ENCODE data around the gene PMEL.

Gene PMEL

GRCh38 chr12:55966408-55967281 lies 803 bp upstream of the PMEL start, which contains the start of gene CDK2:
Gene CDK2 (plus strand): TSS chr12:55966830. CDS start chr12:55967009, 179 bp downstream.
- no peak for TF ChIP-seq GATA2 (IDR thresholded peaks at IDR 0.05; ENCODE audit: low read depth, low read length)
- TF ChIP-seq GATA3 (IDR thresholded peaks at IDR 0.05; ENCODE audit: low read depth, low read length): no peak

DNA sequence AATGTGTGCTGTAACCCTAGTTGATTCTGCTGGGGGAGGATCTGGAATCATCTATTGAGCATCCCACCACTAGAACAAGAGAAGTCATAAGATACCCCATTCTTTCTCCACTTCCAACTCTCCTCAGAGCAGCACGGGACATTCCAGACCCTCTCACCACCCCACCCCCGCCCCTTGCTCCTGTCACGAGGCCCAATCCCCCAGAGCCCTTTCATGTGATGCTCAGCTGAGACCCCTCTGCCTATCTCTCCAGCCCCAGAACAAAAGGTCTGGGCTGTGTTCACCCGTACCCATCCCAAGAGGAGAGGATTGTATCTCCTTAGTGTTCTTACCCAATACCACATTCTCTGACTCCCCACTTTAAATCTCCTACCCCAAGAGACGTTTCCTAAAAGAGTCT lies 602 bp downstream of the PMEL start:
- TF ChIP-seq GATA2 (IDR thresholded peaks at IDR 0.05; ENCODE audit: low read depth, low read length): no peak
- TF ChIP-seq GATA3 (IDR thresholded peaks at IDR 0.05; ENCODE audit: low read depth, low read length): no peak

DNA sequence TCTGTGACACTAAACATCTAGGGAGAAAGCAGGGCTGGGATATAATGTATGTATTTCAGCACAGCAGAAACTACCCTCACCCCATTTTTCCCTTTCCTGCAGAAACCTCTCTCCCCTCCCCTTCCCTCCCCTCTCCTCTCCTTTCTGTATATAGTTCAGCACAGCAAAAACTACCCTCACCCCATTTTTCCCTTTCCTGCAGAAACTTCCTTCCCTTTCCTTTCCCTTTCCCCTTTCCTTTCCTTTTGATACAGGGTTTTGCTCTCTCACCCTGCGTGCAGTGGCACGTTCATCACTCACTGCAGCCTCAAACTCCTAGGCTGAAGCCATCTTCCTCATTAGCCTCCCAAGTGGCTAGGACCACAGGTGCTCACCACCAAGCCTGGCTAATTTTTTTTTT lies 2.1 kb downstream of the PMEL start:
- no peak for TF ChIP-seq GATA3 (IDR thresholded peaks at IDR 0.05; ENCODE audit: low read depth, low read length)
- no peak for TF ChIP-seq GATA2 (IDR thresholded peaks at IDR 0.05; ENCODE audit: low read depth, low read length)

- TF ChIP-seq GATA2 (IDR thresholded peaks at IDR 0.05; ENCODE audit: low read depth, low read length) (no peak), GATA3 (IDR thresholded peaks at IDR 0.05; ENCODE audit: low read depth, low read length) (no peak)
Measured at GRCh38 chr12:55957106-55957859, 8.6 kb downstream of the PMEL start.

GRCh38 chr12:55955800-55956508 lies 9.9 kb downstream of the PMEL start:
- TF ChIP-seq GATA2 (IDR thresholded peaks at IDR 0.05; ENCODE audit: low read depth, low read length): no peak
- TF ChIP-seq GATA3 (IDR thresholded peaks at IDR 0.05; ENCODE audit: low read depth, low read length): no peak

- TF ChIP-seq GATA2 (IDR thresholded peaks at IDR 0.05; ENCODE audit: low read depth, low read length) (no peak), GATA3 (IDR thresholded peaks at IDR 0.05; ENCODE audit: low read depth, low read length) (no peak)
Measured at GRCh38 chr12:55955344-55955743, 10.5 kb downstream of the PMEL start.

GRCh38 chr12:55946553-55946952 lies 19.3 kb downstream of the PMEL start:
- TF ChIP-seq GATA2 (IDR thresholded peaks at IDR 0.05; ENCODE audit: low read depth, low read length): no peak
- TF ChIP-seq GATA3 (IDR thresholded peaks at IDR 0.05; ENCODE audit: low read depth, low read length): no peak

DNA sequence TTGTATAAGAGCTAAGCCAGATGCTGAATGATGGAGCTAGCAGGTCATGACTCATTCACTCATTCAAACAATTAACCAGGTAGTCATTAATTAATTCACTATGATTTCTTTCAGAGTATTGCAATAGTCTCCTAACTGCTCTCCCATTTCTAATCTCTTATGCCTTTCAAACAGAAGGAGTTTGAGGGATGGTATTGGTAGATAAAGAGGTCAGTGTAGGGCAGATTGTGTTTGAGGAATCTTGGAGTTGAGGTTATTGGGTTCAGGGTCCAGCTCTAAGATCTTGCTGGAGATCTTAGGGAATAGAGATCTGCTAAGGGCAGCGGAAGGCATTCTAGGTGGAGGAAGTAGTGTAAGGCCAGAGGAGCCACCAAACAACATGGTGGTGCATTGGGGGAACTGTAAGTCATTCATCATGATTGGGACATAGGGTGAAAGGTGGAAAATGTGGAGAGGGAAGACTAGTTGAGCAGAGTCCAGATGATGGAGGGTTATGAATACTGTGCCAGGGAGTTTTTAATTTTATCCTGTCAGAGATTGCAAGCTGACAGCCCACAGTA lies 23.2 kb downstream of the PMEL start:
- TF ChIP-seq GATA3 (IDR thresholded peaks at IDR 0.05; ENCODE audit: low read depth, low read length) (no peak), GATA2 (IDR thresholded peaks at IDR 0.05; ENCODE audit: low read depth, low read length) (no peak)

DNA sequence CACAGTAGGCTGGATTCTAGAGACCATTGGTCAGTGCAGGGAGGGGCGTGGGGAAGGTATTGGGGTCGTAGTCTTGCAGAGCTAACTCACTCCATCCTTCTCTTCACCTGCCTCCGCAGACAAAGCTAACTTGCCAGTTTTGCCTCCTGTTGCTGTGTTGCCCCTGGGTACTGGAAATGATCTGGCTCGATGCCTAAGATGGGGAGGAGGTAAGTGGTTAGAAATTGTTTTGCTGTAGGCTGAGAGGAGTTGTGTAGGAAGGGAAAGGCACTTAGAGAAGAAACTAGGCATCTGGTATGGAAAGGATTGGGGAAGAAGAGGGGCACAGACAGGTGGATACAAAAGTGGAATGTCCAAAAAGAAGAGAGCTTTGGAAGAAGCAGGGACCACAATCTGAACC lies 23.8 kb downstream of the PMEL start:
- TF ChIP-seq GATA2 (IDR thresholded peaks at IDR 0.05; ENCODE audit: low read depth, low read length) (no peak), GATA3 (IDR thresholded peaks at IDR 0.05; ENCODE audit: low read depth, low read length) (no peak)

- TF ChIP-seq GATA2 (IDR thresholded peaks at IDR 0.05; ENCODE audit: low read depth, low read length): no peak
- no peak for TF ChIP-seq GATA3 (IDR thresholded peaks at IDR 0.05; ENCODE audit: low read depth, low read length)
Measured at GRCh38 chr12:55940065-55940732, 25.6 kb downstream of the PMEL start.

GRCh38 chr12:55938826-55939501 lies 26.9 kb downstream of the PMEL start:
- TF ChIP-seq GATA3 (IDR thresholded peaks at IDR 0.05; ENCODE audit: low read depth, low read length) (no peak), GATA2 (IDR thresholded peaks at IDR 0.05; ENCODE audit: low read depth, low read length) (no peak)

- TF ChIP-seq GATA3 (IDR thresholded peaks at IDR 0.05; ENCODE audit: low read depth, low read length): no peak
- no peak for TF ChIP-seq GATA2 (IDR thresholded peaks at IDR 0.05; ENCODE audit: low read depth, low read length)
Measured at GRCh38 chr12:55937981-55938380, 27.9 kb downstream of the PMEL start.

DNA sequence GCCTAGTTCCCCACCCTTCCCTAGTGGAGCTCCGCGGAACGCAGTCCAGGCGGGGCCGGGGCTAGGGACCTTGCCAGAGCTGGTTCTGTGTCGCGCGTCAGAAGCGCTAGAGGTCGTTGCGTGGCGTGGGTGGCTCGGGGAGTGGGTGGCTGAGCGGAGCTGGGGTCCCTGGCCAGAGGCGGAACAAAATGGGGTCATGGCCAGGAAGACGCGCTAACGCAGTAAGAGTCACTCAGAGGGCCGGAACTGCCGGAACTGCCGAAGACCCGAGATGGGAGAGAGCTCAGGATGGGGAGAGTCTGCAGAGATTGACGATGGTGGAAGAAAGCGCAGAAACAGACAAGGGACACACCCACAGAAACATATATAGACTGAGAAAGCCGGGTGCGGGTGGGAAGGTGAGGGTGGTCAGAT lies 30.1 kb downstream of the PMEL start:
- TF ChIP-seq GATA3 (IDR thresholded peaks at IDR 0.05; ENCODE audit: low read depth, low read length): no peak
- TF ChIP-seq GATA2 (IDR thresholded peaks at IDR 0.05; ENCODE audit: low read depth, low read length): no peak
